ENCODE measurements around the gene RPL41. TPM values are rescaled to one million over a fixed set of nuclear protein-coding genes. Genes with fewer than 3 reads are reported as not detected.
A peak's percentile ranks its signal among the peaks of the same experiment; 100 is the strongest.

RPL41 gene
- total and polyA plus RNA-seq, 9 of the 15 experiments (the other 6 are each of a cell fraction or from before 2014, with no cell fraction given), result 3,403 to 11,276 (median 5,604) TPM

GRCh38 chr12:56117778-56118687, 1.6 kb downstream of the RPL41 start, which contains the start of gene ZC3H10 (continued):
- TF ChIP-seq SIN3B (IDR thresholded peaks at IDR 0.05; ENCODE audit: low read depth) (peak; percentile 60; the same call in 1 of the 2 replicates), MYNN (IDR thresholded peaks at IDR 0.05) (peak; percentile 78), MYNN (CRISPR knock-in tag; IDR thresholded peaks at IDR 0.05) (no peak), CLOCK (CRISPR knock-in tag; IDR thresholded peaks at IDR 0.05; ENCODE audit: borderline replicate concordance) (no peak), NCOA6 (IDR thresholded peaks at IDR 0.05) (no peak), DDX20 (tag; IDR thresholded peaks at IDR 0.05; ENCODE audit: low read depth) (no peak), HNRNPH1 (optimal IDR thresholded peaks at IDR 0.05; ENCODE audit: low read depth, low read length) (no peak), HBP1 (CRISPR knock-in tag; IDR thresholded peaks at IDR 0.05) (peak; percentile 98), HINFP (tag; conservative IDR thresholded peaks at IDR 0.05; ENCODE audit: low read depth) (no peak), ZNF184 (CRISPR knock-in tag; IDR thresholded peaks at IDR 0.05) (no peak), POLR2A (conservative IDR thresholded peaks at IDR 0.05) (peak; percentile 99), MBD2 (IDR thresholded peaks at IDR 0.05; ENCODE audit: borderline replicate concordance, low read depth) (peak; percentile 86; the same call in 1 of the 2 replicates), ESRRB (CRISPR knock-in tag; IDR thresholded peaks at IDR 0.05; ENCODE audit: borderline replicate concordance) (no peak), ZBTB1 (CRISPR knock-in tag; IDR thresholded peaks at IDR 0.05; ENCODE audit: borderline replicate concordance, low read depth) (0 out of 2 replicates have a peak, but pooled peaks have one; percentile 50), ETV6 (IDR thresholded peaks at IDR 0.05; ENCODE audit: borderline replicate concordance in 1 of 2, low read depth in 2 of 2, low read length in 1 of 2) (peak; percentile 98 to 99), ETV6 (CRISPR knock-in tag; IDR thresholded peaks at IDR 0.05; ENCODE audit: borderline replicate concordance) (no peak), ZBTB12 (CRISPR knock-in tag; IDR thresholded peaks at IDR 0.05) (peak; percentile 73), SNRNP70 (optimal IDR thresholded peaks at IDR 0.05; ENCODE audit: low read depth, low read length) (peak; percentile 76), PML (IDR thresholded peaks at IDR 0.05; ENCODE audit: low read length) (peak; percentile 87), RNF2 (IDR thresholded peaks at IDR 0.05) (peak; percentile 72), GATAD2A (IDR thresholded peaks at IDR 0.05) (0 out of 2 replicates have a peak, but pooled peaks have one; percentile 34), CCNT2 (IDR thresholded peaks at IDR 0.05; ENCODE audit: borderline replicate concordance, extremely low read depth, insufficient read length, low read depth, low read length) (peak; percentile 90), MCM7 (IDR thresholded peaks at IDR 0.05) (no peak)

Measured in K562 (cell line).